RWPE1 (cell line): Measurements from ENCODE around the gene PTPRD.

Experiments
- CTCF ChIA-PET: fragments of 350-600 bp; sonication (Branson Sonifier 250); formaldehyde crosslinking; extraction: SDS; loops from one replicate; lab custom pipeline; 2021; lab: Yijun Ruan, JAX
- POLR2A ChIA-PET: fragments of 400-600 bp; formaldehyde crosslinking; extraction: SDS; loops from one replicate; lab custom pipeline; 2020; ENCODE audit warnings: antibody characterized with exemption; ENCODE audit not compliant: low non-redundant PET; lab: Yijun Ruan, JAX
- DNase-seq: peaks from one replicate; pipeline ENCODE4 v3.0.0; 2012; ENCODE audit warnings: low spot score
- H3K27ac ChIP-seq: fragments of 450-650 bp; 2 replicates; pipeline ENCODE4 v1.5.1; 2017
- TF ChIP-seq, protein P1 (sequence below): fragments of 450-650 bp; conservative IDR thresholded peaks from 2 replicates; pipeline ENCODE4 v1.5.1; 2017; ENCODE audit warnings: low read depth, mild to moderate bottlenecking

PTPRD gene

GRCh38 chr9:9563817-9564216, 1049.0 kb downstream of the PTPRD start:
- POLR2A ChIA-PET = no interaction called here
- DNase-seq = no peak

GRCh38 chr9:9560382-9561035, 1052.3 kb downstream of the PTPRD start:
- TF ChIP-seq, protein P1, sequence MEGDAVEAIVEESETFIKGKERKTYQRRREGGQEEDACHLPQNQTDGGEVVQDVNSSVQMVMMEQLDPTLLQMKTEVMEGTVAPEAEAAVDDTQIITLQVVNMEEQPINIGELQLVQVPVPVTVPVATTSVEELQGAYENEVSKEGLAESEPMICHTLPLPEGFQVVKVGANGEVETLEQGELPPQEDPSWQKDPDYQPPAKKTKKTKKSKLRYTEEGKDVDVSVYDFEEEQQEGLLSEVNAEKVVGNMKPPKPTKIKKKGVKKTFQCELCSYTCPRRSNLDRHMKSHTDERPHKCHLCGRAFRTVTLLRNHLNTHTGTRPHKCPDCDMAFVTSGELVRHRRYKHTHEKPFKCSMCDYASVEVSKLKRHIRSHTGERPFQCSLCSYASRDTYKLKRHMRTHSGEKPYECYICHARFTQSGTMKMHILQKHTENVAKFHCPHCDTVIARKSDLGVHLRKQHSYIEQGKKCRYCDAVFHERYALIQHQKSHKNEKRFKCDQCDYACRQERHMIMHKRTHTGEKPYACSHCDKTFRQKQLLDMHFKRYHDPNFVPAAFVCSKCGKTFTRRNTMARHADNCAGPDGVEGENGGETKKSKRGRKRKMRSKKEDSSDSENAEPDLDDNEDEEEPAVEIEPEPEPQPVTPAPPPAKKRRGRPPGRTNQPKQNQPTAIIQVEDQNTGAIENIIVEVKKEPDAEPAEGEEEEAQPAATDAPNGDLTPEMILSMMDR = no peak
- CTCF ChIA-PET = no interaction called here
- no peak for DNase-seq
- POLR2A ChIA-PET = no interaction called here
- no peak overlapping the region for H3K27ac ChIP-seq

More at GRCh38 chr9:9563817-9564216, 1049.0 kb downstream of the PTPRD start:
- TF ChIP-seq, protein P1 = no peak
- no peak overlapping the region for H3K27ac ChIP-seq
- CTCF ChIA-PET = no interaction called here

- CTCF ChIA-PET = no interaction called here
- TF ChIP-seq, protein P1 = no peak
- POLR2A ChIA-PET = no interaction called here
- H3K27ac ChIP-seq = no peak overlapping the region
- no peak for DNase-seq
Observed at GRCh38 chr9:9558907-9559306, 1053.9 kb downstream of the PTPRD start.

DNA sequence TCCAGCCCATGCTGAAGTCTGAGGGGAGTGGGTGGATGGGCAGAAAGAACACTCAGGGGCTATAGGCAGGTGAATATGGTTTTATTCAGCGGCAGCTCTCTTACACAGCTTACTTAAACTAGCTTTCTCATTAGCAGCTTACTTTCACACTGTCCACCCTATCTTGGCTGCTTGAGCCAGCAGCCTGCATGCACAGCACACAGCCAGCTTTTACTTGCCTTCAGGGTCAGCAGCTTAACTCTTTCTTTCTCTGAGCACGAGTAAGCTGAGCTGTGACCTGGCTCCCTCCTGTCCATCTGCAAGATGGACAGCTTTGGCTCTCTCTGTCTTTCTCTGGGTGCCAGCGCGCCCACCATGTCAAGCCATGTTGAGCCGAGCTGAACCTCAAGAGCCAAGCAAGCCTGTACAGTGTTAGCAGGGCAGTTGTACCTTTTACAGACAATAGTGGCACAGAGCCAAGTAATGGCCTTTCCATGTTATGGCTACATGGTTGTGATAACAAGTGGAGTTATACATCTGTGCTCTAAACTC, 1054.9 kb downstream of the PTPRD start:
- TF ChIP-seq, protein P1 = no peak
- POLR2A ChIA-PET = no interaction called here
- no peak for DNase-seq
- CTCF ChIA-PET = no interaction called here
- H3K27ac ChIP-seq = no peak overlapping the region

DNA sequence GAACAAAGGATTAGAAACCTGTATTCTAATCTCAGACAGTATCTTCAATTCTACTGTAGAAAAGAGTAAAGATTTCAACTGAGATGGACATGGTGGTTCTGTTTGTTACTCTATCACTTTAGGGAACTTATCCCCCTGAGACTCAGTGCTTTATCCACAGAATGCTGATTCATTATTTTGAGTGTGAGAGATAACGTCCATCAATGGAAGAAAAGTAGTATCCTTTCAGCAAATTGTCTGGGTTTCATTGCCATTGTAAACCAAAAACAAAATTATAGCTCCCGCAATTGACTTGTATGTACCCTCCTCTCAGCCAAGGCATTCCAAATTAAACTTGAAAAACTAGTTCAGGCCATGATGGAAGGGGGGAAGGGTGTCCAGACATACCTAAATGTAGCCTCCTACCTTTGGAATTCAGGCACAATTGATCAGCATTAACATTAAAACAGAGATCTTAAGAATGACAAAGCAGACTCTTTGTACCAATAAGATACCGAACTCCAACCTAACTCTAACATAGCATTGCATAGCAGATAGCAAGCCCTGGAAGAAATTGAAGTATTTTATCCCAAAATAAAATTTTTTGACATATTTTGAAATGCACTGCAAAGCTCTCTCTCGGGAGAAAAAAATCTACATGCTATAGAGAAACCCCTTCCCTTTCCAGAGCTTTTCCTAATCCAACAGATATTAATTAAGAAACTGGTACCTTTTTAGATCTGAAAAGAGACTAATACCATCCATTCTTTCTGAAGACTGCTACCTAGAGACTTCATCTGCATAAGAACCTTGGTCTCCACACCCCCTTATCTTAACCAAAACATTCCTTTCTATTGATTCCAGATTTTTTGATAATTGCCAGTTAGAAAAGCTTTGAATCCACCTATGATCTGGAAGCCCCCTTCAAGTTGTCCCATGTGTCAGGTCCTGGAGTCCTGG, 1055.7 kb downstream of the PTPRD start:
- no peak overlapping the region for H3K27ac ChIP-seq
- ChIA-PET CTCF (no interaction called here), POLR2A (no interaction called here)
- TF ChIP-seq, protein P1 = no peak
- DNase-seq = no peak

GRCh38 chr9:9552665-9553064, 1060.1 kb downstream of the PTPRD start:
- DNase-seq = no peak
- TF ChIP-seq, protein P1 = no peak
- H3K27ac ChIP-seq = no peak overlapping the region
- ChIA-PET POLR2A (no interaction called here), CTCF (no interaction called here)
